Fibroblast of gingiva (primary cell): Measurements from ENCODE around the gene MAN2A2.
"Not testable (repeated sequence)": the region's sequence is repeated elsewhere in the genome, so short reads cannot be mapped to it uniquely, and the experiment has no call there.

Source experiments
- DNase-seq: peaks from one replicate; pipeline ENCODE4 v3.0.0-alpha.2; 2011; ENCODE audit warnings: low read depth

Gene MAN2A2

GRCh38 chr15:90905306-90906180 is 2.4 kb downstream of the MAN2A2 start:
- no peak for DNase-seq

- DNase-seq: no peak
Observed at GRCh38 chr15:90906181-90906849, 3.2 kb downstream of the MAN2A2 start.

GRCh38 chr15:90907051-90907660 is 4.1 kb downstream of the MAN2A2 start:
- DNase-seq: no peak

GRCh38 chr15:90907838-90908507 is 4.9 kb downstream of the MAN2A2 start:
- DNase-seq: no peak

- not testable (repeated sequence) for DNase-seq
Observed at GRCh38 chr15:90909449-90909848, 6.3 kb downstream of the MAN2A2 start.

GRCh38 chr15:90909976-90910375 is 6.9 kb downstream of the MAN2A2 start:
- no peak for DNase-seq

- DNase-seq: no peak
Observed at GRCh38 chr15:90910441-90911301, 7.6 kb downstream of the MAN2A2 start.

- no peak for DNase-seq
Observed at GRCh38 chr15:90911302-90911623, 8.2 kb downstream of the MAN2A2 start.

- no peak for DNase-seq
Observed at GRCh38 chr15:90911906-90912769, 9.0 kb downstream of the MAN2A2 start.

- DNase-seq: no peak
Observed at GRCh38 chr15:90912770-90913075, 9.6 kb downstream of the MAN2A2 start.

GRCh38 chr15:90913398-90913944 is 10.4 kb downstream of the MAN2A2 start:
- DNase-seq: no peak

GRCh38 chr15:90914305-90915080 is 11.4 kb downstream of the MAN2A2 start:
- no peak for DNase-seq

GRCh38 chr15:90915216-90915807 is 12.2 kb downstream of the MAN2A2 start:
- no peak for DNase-seq

GRCh38 chr15:90915808-90916440 is 12.8 kb downstream of the MAN2A2 start:
- DNase-seq: no peak

- DNase-seq: no peak
Observed at GRCh38 chr15:90916461-90916860, 13.4 kb downstream of the MAN2A2 start.

- no peak for DNase-seq
Observed at GRCh38 chr15:90917569-90917968, 14.5 kb downstream of the MAN2A2 start.

GRCh38 chr15:90918034-90918788 is 15.1 kb downstream of the MAN2A2 start:
- no peak for DNase-seq

- no peak for DNase-seq
Observed at GRCh38 chr15:90918835-90919234, 15.7 kb downstream of the MAN2A2 start.
